GM21381 (cell line): Measurements from ENCODE around the gene MED12L.

Source experiments
- ATAC-seq: cut with Tn5 transposase; IDR thresholded peaks from one replicate; pipeline ENCODE4 v1.9.1; 2021; ENCODE audit warnings: mild to moderate bottlenecking, moderate library complexity; ENCODE audit not compliant: unreplicated experiment

The MED12L gene

GRCh38 chr3:151483488-151483887 lies 398.0 kb downstream of the MED12L start:
- ATAC-seq = no peak

DNA sequence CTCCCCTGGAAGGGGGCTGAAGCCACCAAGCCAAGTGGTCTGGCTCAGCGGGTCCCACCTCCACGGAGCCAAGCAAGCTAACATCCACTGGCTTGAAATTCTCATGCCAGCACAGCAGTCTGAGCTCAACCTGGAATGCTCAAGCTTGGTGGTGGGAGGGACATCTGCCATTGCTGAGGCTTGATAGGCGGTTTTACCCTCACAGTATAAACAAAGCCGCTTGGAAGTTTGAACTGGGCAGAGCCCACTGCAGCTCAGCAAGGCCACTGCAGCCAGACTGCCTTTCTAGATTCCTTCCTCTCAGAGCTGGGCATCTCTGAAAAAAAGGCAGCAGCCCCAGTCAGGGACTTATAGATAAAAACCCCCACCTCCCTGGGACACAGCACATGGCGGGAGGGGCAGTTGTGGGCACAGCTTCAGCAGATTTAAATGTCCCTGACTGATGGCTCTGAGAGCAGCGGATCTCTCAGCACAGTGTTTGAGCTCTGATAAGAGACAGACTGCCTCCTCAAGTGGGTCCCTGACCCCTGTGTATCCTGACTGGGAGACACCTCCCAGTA lies 398.6 kb downstream of the MED12L start:
- no peak for ATAC-seq
